ENCODE measurements around the gene OR10H5.
"Not testable (repeated sequence)": the region's sequence is repeated elsewhere in the genome, so short reads cannot be mapped to it uniquely, and the experiment has no call there.

Gene OR10H5

GRCh38 chr19:15836330-15837220, 49.1 kb downstream of the OR10H5 start:
- peaks cover 2% of the 10 kb centered on the region; the same call in 1 of the 2 replicates for H3K27me3 ChIP-seq
- DNase-seq = peak; percentile 95
- H3K36me3 ChIP-seq = no peaks in the 10 kb centered on the region
- no peaks in the 10 kb centered on the region for H3K4me1 ChIP-seq
- TF ChIP-seq CTCF (IDR thresholded peaks at IDR 0.05; ENCODE audit: low read depth, low read length) = no peak
- peak overlapping the region; percentile 77 for H3K4me3 ChIP-seq (ENCODE audit: low read depth, low read length)
- H3K9me3 ChIP-seq = no peaks in the 10 kb centered on the region

GRCh38 chr19:15837221-15837731, 49.8 kb downstream of the OR10H5 start:
- Histone ChIP-seq H3K4me1 (no peaks in the 10 kb centered on the region), H3K4me3 (ENCODE audit: low read depth, low read length) (peak overlapping the region; percentile 77), H3K9me3 (no peaks in the 10 kb centered on the region), H3K27me3 (no peaks in the 10 kb centered on the region), H3K36me3 (no peaks in the 10 kb centered on the region)
- no peak for DNase-seq
- no peak for TF ChIP-seq CTCF (IDR thresholded peaks at IDR 0.05; ENCODE audit: low read depth, low read length)

GRCh38 chr19:15838351-15838750, 50.9 kb downstream of the OR10H5 start:
- no peaks in the 10 kb centered on the region for H3K4me1 ChIP-seq
- H3K9me3 ChIP-seq = no peaks in the 10 kb centered on the region
- no peak overlapping the region for H3K4me3 ChIP-seq (ENCODE audit: low read depth, low read length)
- H3K27me3 ChIP-seq = no peaks in the 10 kb centered on the region
- no peak for DNase-seq
- TF ChIP-seq CTCF (IDR thresholded peaks at IDR 0.05; ENCODE audit: low read depth, low read length) = no peak
- no peaks in the 10 kb centered on the region for H3K36me3 ChIP-seq

- H3K4me3 ChIP-seq (ENCODE audit: low read depth, low read length); H3K36me3 ChIP-seq; H3K9me3 ChIP-seq; H3K27me3 ChIP-seq; H3K4me1 ChIP-seq; DNase-seq: not testable (repeated sequence)
Observed at GRCh38 chr19:15839888-15840287, 52.4 kb downstream of the OR10H5 start.

GRCh38 chr19:15840833-15841232, 53.4 kb downstream of the OR10H5 start:
- Histone ChIP-seq H3K4me1 (no peaks in the 10 kb centered on the region), H3K9me3 (no peaks in the 10 kb centered on the region), H3K27me3 (no peaks in the 10 kb centered on the region), H3K4me3 (ENCODE audit: low read depth, low read length) (no peak overlapping the region), H3K36me3 (no peaks in the 10 kb centered on the region)
- no peak for DNase-seq
- no peak for TF ChIP-seq CTCF (IDR thresholded peaks at IDR 0.05; ENCODE audit: low read depth, low read length)

GRCh38 chr19:15841875-15842569, 54.6 kb downstream of the OR10H5 start:
- DNase-seq = no peak
- H3K4me1 ChIP-seq = no peaks in the 10 kb centered on the region
- no peaks in the 10 kb centered on the region for H3K27me3 ChIP-seq
- TF ChIP-seq CTCF (IDR thresholded peaks at IDR 0.05; ENCODE audit: low read depth, low read length) = peak; percentile 15; the same call in 1 of the 2 replicates
- no peaks in the 10 kb centered on the region for H3K36me3 ChIP-seq
- no peak overlapping the region for H3K4me3 ChIP-seq (ENCODE audit: low read depth, low read length)
- H3K9me3 ChIP-seq = no peaks in the 10 kb centered on the region

Data from BE2C (cell line).